ENCODE results near the gene CDH23.
A peak's percentile ranks its signal among the peaks of the same experiment; 100 is the strongest.

GRCh38 chr10:71429929-71430328 lies 33.2 kb downstream of the CDH23 start:
- TF ChIP-seq EZH2phosphoT487 (IDR thresholded peaks at IDR 0.05; ENCODE audit: borderline replicate concordance) (no peak), CTCF (conservative IDR thresholded peaks at IDR 0.05; ENCODE audit: low read length) (peak; percentile 46)

All from Loucy (cell line).